Endothelial cell of umbilical vein (primary cell): ENCODE results near the gene LAMC2. TPM values are rescaled to one million over a fixed set of nuclear protein-coding genes. Genes with fewer than 3 reads are reported as not detected.

Experiments
- BruUV-seq: library from RNA; stranded (reverse); fragments of 400-500 nt; replicated peaks from 2 replicates; lab custom pipeline; 2021; lab: Mats Ljungman, UMichigan
- CTCF ChIA-PET: fragments of 300-600, 350-600 bp; sonication (Branson Sonifier 250); formaldehyde crosslinking; loops from one replicate; lab custom pipeline; 2021; ENCODE audit warnings: antibody characterized with exemption, inconsistent platforms; lab: Charles Lee
- POLR2A ChIA-PET: fragments of 300-600, 350-600 bp; sonication (Branson Sonifier 250); formaldehyde crosslinking; loops from one replicate; lab custom pipeline; 2021; ENCODE audit warnings: antibody characterized with exemption, inconsistent platforms; lab: Charles Lee
- DNase-seq: peaks from one replicate; pipeline ENCODE4 v3.0.0-alpha.2; 2011; ENCODE audit warnings: low read depth, low spot score
- FAIRE-seq: peaks from 2 replicates; lab custom pipeline; 2011; peaks lifted over from hg19 to GRCh38; lab: Jason Lieb, UNC
- H2AFZ ChIP-seq: 2 replicates; pipeline ENCODE4 v1.6.0; 2012; ENCODE audit warnings: low read depth, low read length, control low read depth, inconsistent platforms
- H3K27ac ChIP-seq: 2 replicates; pipeline ENCODE4 v1.5.1; 2011; ENCODE audit warnings: low read depth, mild to moderate bottlenecking, control low read depth, low read length, moderate library complexity; ENCODE audit not compliant: insufficient read depth
- H3K27me3 ChIP-seq, 2 experiments: 2 replicates each; pipeline versions ENCODE4 v1.6.0 to v1.6.1; 2011; ENCODE audit warnings: low read length in 2 of 2, mixed read lengths in 1 of 2; ENCODE audit not compliant: control insufficient read depth in 2 of 2, insufficient read depth in 2 of 2
- H3K36me3 ChIP-seq, 2 experiments: 2 replicates in 1 of 2; 3 replicates in 1 of 2; pipeline ENCODE4 v1.5.1; 2011; ENCODE audit warnings: low read length in 2 of 2, mild to moderate bottlenecking in 1 of 2, moderate library complexity in 1 of 2; ENCODE audit not compliant: control insufficient read depth in 2 of 2, insufficient read depth in 2 of 2; ENCODE audit errors: extremely low read depth in 1 of 2
- H3K4me1 ChIP-seq: 3 replicates; pipeline ENCODE4 v1.5.1; 2011; ENCODE audit warnings: mild to moderate bottlenecking, low read length; ENCODE audit not compliant: control insufficient read depth, insufficient read depth; ENCODE audit errors: extremely low read depth
- H3K4me2 ChIP-seq: 2 replicates; pipeline ENCODE4 v1.6.1; 2011; ENCODE audit warnings: low read length, control low read depth, mixed read lengths; ENCODE audit not compliant: insufficient read depth
- H3K4me3 ChIP-seq, 3 experiments: fragments of 200-600 bp in 1 of 3; sonication (generic), shearing (Covaris generic) in 1 of 3; replicated peaks in 1 of 3; 2 replicates each; pipeline ENCODE4 v1.5.1; 2011 to 2016; ENCODE audit warnings: control low read depth in 3 of 3, low read length in 3 of 3, mild to moderate bottlenecking in 2 of 3, inconsistent platforms in 1 of 3, low read depth in 1 of 3, moderate library complexity in 1 of 3; ENCODE audit not compliant: insufficient read depth in 1 of 3
- H3K79me2 ChIP-seq: 2 replicates; pipeline ENCODE4 v1.6.0; 2012; ENCODE audit warnings: low read length, inconsistent platforms; ENCODE audit not compliant: control insufficient read depth, insufficient read depth
- H3K9ac ChIP-seq: replicated peaks from 2 replicates; pipeline ENCODE3; 2011; ENCODE audit warnings: low read length, control low read depth; ENCODE audit not compliant: insufficient read depth; ENCODE audit errors: extremely low read depth
- H3K9me1 ChIP-seq: replicated peaks from 3 replicates; pipeline ENCODE4 v1.6.0; 2011; ENCODE audit warnings: mild to moderate bottlenecking, low read length; ENCODE audit not compliant: control insufficient read depth, insufficient read depth; ENCODE audit errors: extremely low read depth
- H3K9me3 ChIP-seq: replicated peaks from 2 replicates; pipeline ENCODE4 v1.5.1; 2012; ENCODE audit warnings: low read length, inconsistent platforms; ENCODE audit not compliant: control insufficient read depth, insufficient read depth
- H4K20me1 ChIP-seq: replicated peaks from 2 replicates; pipeline ENCODE3; 2011; ENCODE audit warnings: mild to moderate bottlenecking, low read length; ENCODE audit not compliant: control insufficient read depth, insufficient read depth; ENCODE audit errors: extremely low read depth
- CTCF ChIP-seq, 2 donors: IDR thresholded peaks; 1 replicate in 1 of 2; 2 replicates in 1 of 2; pipeline ENCODE4 v1.5.1; 2011; ENCODE audit warnings: low read length in 2 of 2, mild to moderate bottlenecking in 2 of 2, moderate library complexity in 2 of 2, control low read depth in 1 of 2, inconsistent platforms in 1 of 2, low read depth in 1 of 2; ENCODE audit not compliant: insufficient read depth in 1 of 2; ENCODE audit errors: extremely low read depth in 1 of 2
- EZH2 ChIP-seq: IDR thresholded peaks from 2 replicates; pipeline ENCODE4 v1.6.1; 2012; ENCODE audit warnings: borderline replicate concordance, low read depth, mild to moderate bottlenecking, moderate library complexity, low read length, inconsistent platforms; ENCODE audit not compliant: severe bottlenecking
- FOS ChIP-seq: IDR thresholded peaks from 2 replicates; pipeline ENCODE4 v1.6.1; 2011; ENCODE audit warnings: mild to moderate bottlenecking, low read length, moderate library complexity, borderline replicate concordance; ENCODE audit not compliant: insufficient read depth
- GATA2 ChIP-seq: IDR thresholded peaks from 2 replicates; pipeline ENCODE4 v1.7.0; 2011; ENCODE audit warnings: low read depth, mild to moderate bottlenecking, moderate library complexity, mixed read lengths, low read length; ENCODE audit not compliant: insufficient read length, insufficient read depth
- JUN ChIP-seq: IDR thresholded peaks from 2 replicates; pipeline ENCODE4 v1.6.1; 2011; ENCODE audit warnings: borderline replicate concordance, low read depth; ENCODE audit not compliant: insufficient read length, insufficient read depth
- MYC ChIP-seq: IDR thresholded peaks from one replicate; pipeline ENCODE4 v1.6.1; 2011; ENCODE audit warnings: mild to moderate bottlenecking, low read depth, low read length
- POLR2A ChIP-seq: IDR thresholded peaks from 2 replicates; pipeline ENCODE4 v1.6.1; 2012; ENCODE audit warnings: low read depth, mild to moderate bottlenecking, control low read depth, low read length
- POLR2AphosphoS5 ChIP-seq: IDR thresholded peaks from 2 replicates; pipeline ENCODE4 v1.6.1; 2012; ENCODE audit warnings: low read depth, mild to moderate bottlenecking, control low read depth, low read length, moderate library complexity; ENCODE audit not compliant: insufficient read depth
- dilution Hi-C: fragments of 300-500 bp; cut with MboI; formaldehyde crosslinking; loops from one replicate; pipeline ENCODE4 v1.15.0; 2019; ENCODE audit warnings: low sequenced_read_pairs; ENCODE audit not compliant: extremely low pct_ligation_motif_present
- intact Hi-C: fragments of 100-400 bp; cut with micrococcal nuclease; formaldehyde crosslinking; loops from one replicate; pipeline ENCODE4 v1.10.0; 2022
- polyA plus RNA-seq, 4 experiments: library from polyadenylated mRNA; depleted of rRNA in 3 of 4; stranded (reverse) in 3 of 4; unstranded in 1 of 4; fragments of >200 nt; gene quantifications; 2 replicates each; pipeline versions ENCODE4 v1.2.1 to v1.2.3, GENCODE V29; 2011 to 2012; ENCODE audit warnings: missing spikeins in 1 of 4
- total RNA-seq: library from RNA; stranded (reverse); gene quantifications from 2 replicates; pipeline ENCODE4 v1.2.3, GENCODE V29; 2021
- TF ChIP-seq, protein P1 (sequence below): IDR thresholded peaks from 2 replicates; pipeline ENCODE4 v1.6.1; 2011; ENCODE audit not compliant: insufficient read depth, insufficient read length

Gene LAMC2
- total and polyA plus RNA-seq, 2 donors (not counting 3 experiments of a cell fraction or from before 2014, with no cell fraction given): 0.23 to 0.82 TPM

DNA sequence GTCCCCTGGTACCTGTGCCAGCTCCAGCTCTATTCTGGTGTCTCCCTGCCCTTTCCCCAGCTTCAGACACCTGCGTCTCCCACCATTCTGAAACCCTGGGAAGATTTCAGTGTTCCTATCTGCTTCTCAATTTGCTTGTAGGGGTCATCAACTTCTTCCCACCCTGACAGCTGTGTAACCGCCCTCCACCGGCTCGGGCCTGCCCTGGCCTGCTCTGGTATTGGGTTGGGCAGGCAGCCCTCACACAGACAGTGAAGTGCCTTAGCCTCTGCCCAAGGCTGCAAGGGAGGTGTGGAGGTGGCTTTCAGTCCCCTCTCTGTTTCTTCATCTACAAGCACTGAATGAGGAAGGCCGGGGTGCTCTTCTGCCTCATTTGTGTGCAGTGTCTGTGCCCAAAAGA, 97.2 kb downstream of the LAMC2 start:
- dilution Hi-C loops: no loop called here
- no peak for FAIRE-seq
- Histone ChIP-seq H3K4me3 (no peak overlapping the region), H3K9ac (no peak overlapping the region), H3K36me3 (no peaks in the 10 kb centered on the region), H3K4me2 (no peak overlapping the region), H4K20me1 (no peaks in the 10 kb centered on the region), H3K4me1 (peaks cover 12% of the 10 kb centered on the region), H3K27me3 (no peaks in the 10 kb centered on the region), H3K27ac (no peak overlapping the region), H3K79me2 (no peaks in the 10 kb centered on the region), H2AFZ (no peak overlapping the region), H3K9me3 (no peaks in the 10 kb centered on the region), H3K9me1 (no peaks in the 10 kb centered on the region)
- CTCF ChIA-PET: interaction anchor here (0.9 to 4.2 kb wide), 7 partner anchors 11 to 321 kb away, joined by 3 to 32 read pairs (median 4); no protein-coding TSS in a partner anchor
- intact Hi-C loops: loop anchor here (5.0 kb wide), 1 partner anchor 634 kb away; no protein-coding TSS in a partner anchor
- BruUV-seq: no TSS peak
- TF ChIP-seq FOS (no peak), POLR2AphosphoS5 (no peak)
- no peak for DNase-seq
- POLR2A ChIA-PET: no interaction called here

DNA sequence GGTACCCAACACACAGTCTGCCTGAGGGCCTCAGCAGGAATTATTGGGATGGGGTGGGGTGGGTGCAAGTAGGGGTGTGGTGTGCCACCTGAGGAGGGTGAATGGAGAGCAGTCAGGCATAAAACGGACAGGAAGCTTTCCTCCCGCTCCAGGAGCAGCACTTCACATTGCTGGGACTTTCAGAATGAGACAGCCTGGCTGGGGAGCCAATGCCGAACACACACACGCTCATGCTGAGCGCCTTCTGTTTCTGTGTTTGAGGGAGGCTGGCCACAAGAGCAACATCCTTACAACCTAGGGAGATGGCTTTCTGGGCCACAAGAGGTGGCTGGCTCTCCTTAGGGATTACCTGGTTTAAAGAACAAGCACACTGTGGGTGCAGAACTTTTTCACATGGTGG, 98.0 kb downstream of the LAMC2 start:
- Histone ChIP-seq H2AFZ (no peak overlapping the region), H3K4me2 (no peak overlapping the region), H3K9ac (no peak overlapping the region), H3K27me3 (no peaks in the 10 kb centered on the region), H3K9me1 (no peaks in the 10 kb centered on the region), H3K4me3 (no peak overlapping the region), H3K79me2 (no peaks in the 10 kb centered on the region), H3K36me3 (no peaks in the 10 kb centered on the region), H3K9me3 (no peaks in the 10 kb centered on the region), H3K27ac (no peak overlapping the region), H4K20me1 (no peaks in the 10 kb centered on the region), H3K4me1 (peaks cover 7% of the 10 kb centered on the region)
- TF ChIP-seq EZH2 (no peak), POLR2A (no peak), POLR2AphosphoS5 (no peak), GATA2 (no peak), FOS (no peak), MYC (no peak), CTCF (IDR thresholded peaks at IDR 0.05; ENCODE audit: extremely low read depth in 1 of 2, insufficient read depth in 1 of 2, low read depth in 1 of 2, low read length in 2 of 2) (no peak), JUN (no peak)
- TF ChIP-seq, protein P1, sequence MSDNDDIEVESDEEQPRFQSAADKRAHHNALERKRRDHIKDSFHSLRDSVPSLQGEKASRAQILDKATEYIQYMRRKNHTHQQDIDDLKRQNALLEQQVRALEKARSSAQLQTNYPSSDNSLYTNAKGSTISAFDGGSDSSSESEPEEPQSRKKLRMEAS: no peak
- dilution Hi-C loops (no loop called here), intact Hi-C loops (loop anchor here (5.0 kb wide), 1 partner anchor 633 kb away; no protein-coding TSS in a partner anchor)
- FAIRE-seq: no peak
- BruUV-seq: no TSS peak
- ChIA-PET CTCF (interaction anchor here (0.9 to 1.9 kb wide), 3 partner anchors 22 to 322 kb away, joined by 3 to 6 read pairs (median 3); no protein-coding TSS in a partner anchor), POLR2A (no interaction called here)
- DNase-seq: no peak
